HG03196 (cell line): ENCODE measurements around the gene PBX4.

Experiments
- ATAC-seq: cut with Tn5 transposase; IDR thresholded peaks from one replicate; pipeline ENCODE4 v1.9.1; 2021; ENCODE audit not compliant: unreplicated experiment

PBX4 gene

GRCh38 chr19:19649580-19649995 lies 31.1 kb upstream of the PBX4 start:
- no peak for ATAC-seq

- ATAC-seq = no peak
These were observed 30.7 kb upstream of the PBX4 start for GRCh38 chr19:19649155-19649554.

- ATAC-seq = no peak
These were observed 28.7 kb upstream of the PBX4 start for GRCh38 chr19:19647037-19647835.

GRCh38 chr19:19645233-19645870 lies 26.9 kb upstream of the PBX4 start:
- no peak for ATAC-seq

GRCh38 chr19:19644054-19644388 lies 25.5 kb upstream of the PBX4 start:
- no peak for ATAC-seq

GRCh38 chr19:19643158-19644053 lies 24.9 kb upstream of the PBX4 start, which contains the start of gene GMIP:
Gene GMIP (minus strand): TSS chr19:19643657. CDS start chr19:19643529, 128 bp downstream.
- peak; percentile 59 for ATAC-seq

GRCh38 chr19:19642506-19643157 lies 24.1 kb upstream of the PBX4 start:
- peak; percentile 8 for ATAC-seq

- ATAC-seq = no peak
These were observed 19.2 kb upstream of the PBX4 start for GRCh38 chr19:19637523-19638251.

GRCh38 chr19:19637186-19637522 lies 18.7 kb upstream of the PBX4 start:
- ATAC-seq = no peak

GRCh38 chr19:19636573-19637185 lies 18.2 kb upstream of the PBX4 start:
- ATAC-seq = no peak

- ATAC-seq = no peak
These were observed 16.8 kb upstream of the PBX4 start for GRCh38 chr19:19635313-19635702.

GRCh38 chr19:19634516-19635312 lies 16.2 kb upstream of the PBX4 start:
- no peak for ATAC-seq

- no peak for ATAC-seq
These were observed 15.4 kb upstream of the PBX4 start for GRCh38 chr19:19633711-19634515.

- no peak for ATAC-seq
These were observed 14.2 kb upstream of the PBX4 start for GRCh38 chr19:19632661-19633060.

GRCh38 chr19:19631346-19631745 lies 12.9 kb upstream of the PBX4 start:
- no peak for ATAC-seq

GRCh38 chr19:19630426-19630825 lies 11.9 kb upstream of the PBX4 start:
- ATAC-seq = no peak

- no peak for ATAC-seq
These were observed 11.6 kb upstream of the PBX4 start for GRCh38 chr19:19630062-19630414.

- ATAC-seq = no peak
These were observed 10.1 kb upstream of the PBX4 start for GRCh38 chr19:19628501-19629134.
